ENCODE measurements around the gene KRT72.

DNA sequence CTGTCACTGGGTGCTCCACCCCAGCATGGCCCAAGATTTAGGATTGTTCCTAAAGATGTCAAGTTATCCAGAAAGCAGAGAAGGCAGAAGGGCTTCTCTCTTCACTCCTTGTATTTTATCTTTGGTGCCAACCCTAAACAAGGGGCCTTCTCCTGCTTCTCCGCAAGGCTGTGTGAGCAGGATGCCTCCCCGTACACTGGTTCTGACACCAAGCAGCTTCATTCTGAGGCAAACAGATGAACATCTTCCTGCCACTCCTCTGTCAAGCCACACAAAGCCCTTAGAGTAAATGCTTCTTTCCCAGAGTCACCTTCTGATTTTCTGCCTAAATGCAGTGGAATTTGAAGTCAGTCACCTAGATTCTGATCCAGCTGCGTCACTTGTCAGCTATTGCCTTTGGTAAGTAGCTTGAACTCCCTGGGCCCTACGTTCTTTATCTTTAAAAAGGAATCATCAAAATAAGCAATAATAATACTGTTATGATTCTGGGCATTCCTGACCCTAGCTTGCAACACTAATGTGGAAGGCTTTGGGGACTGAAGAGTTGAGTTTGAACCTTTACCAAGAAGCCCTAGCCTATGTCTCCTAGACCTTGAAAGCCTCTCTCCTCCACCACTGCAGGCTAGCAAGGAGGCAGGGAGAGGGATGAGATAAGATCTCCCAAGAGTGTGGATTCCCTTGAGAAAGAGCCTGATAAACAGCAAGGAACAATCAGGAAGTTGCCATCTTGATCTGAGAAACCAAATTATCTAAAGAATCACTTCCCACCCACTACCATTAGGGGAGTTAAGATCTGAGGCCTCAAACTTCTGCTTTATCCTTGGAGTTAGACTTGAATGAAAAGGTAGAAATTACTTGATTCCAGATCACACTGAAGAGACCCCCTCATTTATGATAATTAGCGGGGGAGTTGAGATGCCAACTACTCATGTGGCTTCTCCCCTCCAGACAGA is 11.4 kb upstream of the KRT72 start:
- TF ChIP-seq POLR2A (IDR thresholded peaks at IDR 0.05), result no peak
- TF ChIP-seq, protein P1, sequence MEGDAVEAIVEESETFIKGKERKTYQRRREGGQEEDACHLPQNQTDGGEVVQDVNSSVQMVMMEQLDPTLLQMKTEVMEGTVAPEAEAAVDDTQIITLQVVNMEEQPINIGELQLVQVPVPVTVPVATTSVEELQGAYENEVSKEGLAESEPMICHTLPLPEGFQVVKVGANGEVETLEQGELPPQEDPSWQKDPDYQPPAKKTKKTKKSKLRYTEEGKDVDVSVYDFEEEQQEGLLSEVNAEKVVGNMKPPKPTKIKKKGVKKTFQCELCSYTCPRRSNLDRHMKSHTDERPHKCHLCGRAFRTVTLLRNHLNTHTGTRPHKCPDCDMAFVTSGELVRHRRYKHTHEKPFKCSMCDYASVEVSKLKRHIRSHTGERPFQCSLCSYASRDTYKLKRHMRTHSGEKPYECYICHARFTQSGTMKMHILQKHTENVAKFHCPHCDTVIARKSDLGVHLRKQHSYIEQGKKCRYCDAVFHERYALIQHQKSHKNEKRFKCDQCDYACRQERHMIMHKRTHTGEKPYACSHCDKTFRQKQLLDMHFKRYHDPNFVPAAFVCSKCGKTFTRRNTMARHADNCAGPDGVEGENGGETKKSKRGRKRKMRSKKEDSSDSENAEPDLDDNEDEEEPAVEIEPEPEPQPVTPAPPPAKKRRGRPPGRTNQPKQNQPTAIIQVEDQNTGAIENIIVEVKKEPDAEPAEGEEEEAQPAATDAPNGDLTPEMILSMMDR (IDR thresholded peaks at IDR 0.05), result no peak

All from vagina (tissue), 2 donors.